Cerebellar nuclear complex (tissue), 1 donor: ENCODE results near the gene ASRGL1.
"Not testable (repeated sequence)": the region's sequence is repeated elsewhere in the genome, so short reads cannot be mapped to it uniquely, and the experiment has no call there.

Experiments
- DNase-seq, 2 experiments: peaks; one replicate each; lab custom pipeline; 2025; lab: John Stamatoyannopoulos, UW

ASRGL1 gene

DNA sequence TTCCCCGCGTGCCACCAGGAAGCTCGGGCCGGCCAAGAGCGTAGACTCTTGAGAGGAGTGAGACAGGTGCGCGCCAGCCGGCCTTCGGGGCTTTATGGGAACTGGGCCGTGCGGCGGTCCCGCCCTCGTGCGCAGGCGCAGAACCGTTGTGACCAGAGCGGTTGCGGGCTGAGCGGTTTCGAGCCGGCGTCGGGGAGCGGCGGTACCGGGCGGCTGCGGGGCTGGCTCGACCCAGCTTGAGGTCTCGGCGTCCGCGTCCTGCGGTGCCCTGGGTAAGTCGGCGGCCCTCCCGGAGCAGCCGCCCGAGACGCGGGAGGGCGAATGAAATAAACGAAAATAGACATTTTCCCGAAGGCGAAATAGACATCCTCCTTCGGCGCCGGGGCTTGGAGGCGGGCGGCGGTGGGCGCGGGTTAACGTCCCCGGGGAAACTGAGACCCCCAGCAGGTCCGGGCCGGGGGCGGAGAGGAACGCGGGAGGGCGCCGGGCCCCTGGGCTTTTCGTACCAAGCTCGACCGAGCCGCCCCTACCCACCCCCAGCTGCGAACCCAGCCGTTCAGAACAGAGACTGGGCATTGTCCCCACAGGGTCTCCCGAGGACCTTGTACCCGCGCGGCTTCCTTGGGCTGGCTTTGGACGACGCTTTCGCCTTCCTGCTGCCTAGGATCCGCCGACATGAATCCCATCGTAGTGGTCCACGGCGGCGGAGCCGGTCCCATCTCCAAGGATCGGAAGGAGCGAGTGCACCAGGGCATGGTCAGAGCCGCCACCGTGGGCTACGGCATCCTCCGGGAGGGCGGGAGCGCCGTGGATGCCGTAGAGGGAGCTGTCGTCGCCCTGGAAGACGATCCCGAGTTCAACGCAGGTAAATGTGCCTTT is at the start of gene ASRGL1:
Gene ASRGL1, plus strand, starts transcription at position 146 of the 879 bp plus-strand sequence. Its CDS starts 530 bp downstream, at position 676.
- DNase-seq, result peak in 1 of 2 experiments; percentile 26

DNA sequence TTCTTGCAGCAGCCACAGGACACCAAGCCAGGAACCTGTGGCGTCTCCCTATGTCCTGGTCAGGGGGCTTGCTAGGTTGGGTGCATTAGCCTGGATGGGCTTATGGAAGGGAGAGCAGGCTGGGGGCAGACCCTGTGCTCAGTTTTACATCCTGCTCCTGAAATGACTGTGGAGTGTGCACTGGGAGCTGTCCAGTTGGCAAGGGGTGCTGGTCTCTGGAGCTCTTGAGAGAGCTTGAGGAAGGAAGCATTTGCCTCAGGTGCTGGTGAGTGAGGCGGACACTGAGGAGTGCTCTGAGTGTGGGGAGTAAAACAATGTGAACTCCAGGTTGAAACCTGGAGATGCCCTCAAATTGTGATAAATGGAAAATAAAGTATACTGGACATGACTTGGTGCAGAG is 41.7 kb upstream of the ASRGL1 start:
- no peak for DNase-seq

DNA sequence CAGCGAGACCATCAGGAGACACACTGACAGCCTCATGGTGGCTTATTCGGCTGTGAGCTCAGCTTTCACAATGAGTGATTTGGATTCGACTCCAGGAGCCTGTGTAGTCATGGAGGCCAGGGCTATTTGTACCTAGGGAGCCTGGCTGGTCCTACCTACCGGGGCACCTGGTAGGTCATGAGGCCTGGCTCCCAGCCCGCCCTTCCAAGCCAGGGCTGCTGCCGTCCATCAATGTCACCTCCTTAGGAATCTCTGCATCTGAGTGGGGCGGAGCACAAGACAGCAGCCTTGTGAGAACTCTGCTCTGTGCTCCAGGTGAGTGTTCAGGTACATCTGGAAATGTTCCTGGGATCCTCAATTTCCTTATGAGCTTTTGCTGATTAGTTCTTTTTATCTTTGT is 38.3 kb upstream of the ASRGL1 start, which contains the start of gene SCGB1D4:
Gene SCGB1D4, minus strand, starts transcription at position 101 of the 400 bp plus-strand sequence. Its CDS starts 65 bp downstream, at position 36.
- no peak for DNase-seq

DNA sequence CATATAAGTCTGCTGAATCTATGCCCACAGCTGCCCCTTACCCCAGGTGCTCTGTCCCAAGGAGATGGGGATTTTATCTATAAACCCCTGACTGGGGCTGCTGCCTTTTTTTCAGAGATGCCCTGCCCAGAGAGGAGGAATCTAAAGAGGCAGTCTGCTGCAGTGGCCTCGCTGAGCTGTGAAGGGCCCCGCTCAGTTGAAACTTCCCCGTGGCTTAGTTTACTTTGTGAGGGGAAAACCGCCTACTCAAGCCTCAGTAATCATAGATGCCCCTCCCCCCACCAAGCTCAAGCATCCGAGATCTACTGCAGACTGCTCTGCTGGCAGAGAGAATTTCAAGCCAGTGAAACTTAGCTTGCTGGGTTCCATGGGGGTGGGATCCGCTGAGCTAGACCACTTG is 31.0 kb upstream of the ASRGL1 start:
- DNase-seq, result no peak

- DNase-seq, result no peak
Observed at GRCh38 chr11:62307950-62308349, 29.3 kb upstream of the ASRGL1 start.

- DNase-seq, result no peak
Observed at GRCh38 chr11:62309991-62310390, 27.3 kb upstream of the ASRGL1 start.

DNA sequence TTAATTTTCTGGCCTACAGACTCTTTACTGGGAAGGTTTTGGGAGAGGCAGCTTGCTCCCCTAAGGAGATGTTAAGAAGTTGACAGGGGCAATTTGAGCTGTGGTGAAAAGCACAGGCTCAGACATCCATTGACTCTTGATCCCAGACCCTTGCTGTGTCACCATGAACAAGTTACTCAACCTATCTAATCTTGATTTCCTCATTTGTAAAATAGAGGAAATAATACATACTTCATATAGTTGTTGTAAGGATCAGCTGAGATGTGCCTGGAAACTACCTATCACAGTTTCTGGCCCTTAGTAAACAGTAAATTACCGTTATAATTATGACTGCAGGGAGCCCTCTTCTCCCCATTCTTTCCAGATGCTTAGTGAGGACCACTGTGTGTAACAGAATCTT is 21.8 kb upstream of the ASRGL1 start:
- no peak for DNase-seq

GRCh38 chr11:62322524-62322923 is 14.7 kb upstream of the ASRGL1 start:
- no peak for DNase-seq

DNA sequence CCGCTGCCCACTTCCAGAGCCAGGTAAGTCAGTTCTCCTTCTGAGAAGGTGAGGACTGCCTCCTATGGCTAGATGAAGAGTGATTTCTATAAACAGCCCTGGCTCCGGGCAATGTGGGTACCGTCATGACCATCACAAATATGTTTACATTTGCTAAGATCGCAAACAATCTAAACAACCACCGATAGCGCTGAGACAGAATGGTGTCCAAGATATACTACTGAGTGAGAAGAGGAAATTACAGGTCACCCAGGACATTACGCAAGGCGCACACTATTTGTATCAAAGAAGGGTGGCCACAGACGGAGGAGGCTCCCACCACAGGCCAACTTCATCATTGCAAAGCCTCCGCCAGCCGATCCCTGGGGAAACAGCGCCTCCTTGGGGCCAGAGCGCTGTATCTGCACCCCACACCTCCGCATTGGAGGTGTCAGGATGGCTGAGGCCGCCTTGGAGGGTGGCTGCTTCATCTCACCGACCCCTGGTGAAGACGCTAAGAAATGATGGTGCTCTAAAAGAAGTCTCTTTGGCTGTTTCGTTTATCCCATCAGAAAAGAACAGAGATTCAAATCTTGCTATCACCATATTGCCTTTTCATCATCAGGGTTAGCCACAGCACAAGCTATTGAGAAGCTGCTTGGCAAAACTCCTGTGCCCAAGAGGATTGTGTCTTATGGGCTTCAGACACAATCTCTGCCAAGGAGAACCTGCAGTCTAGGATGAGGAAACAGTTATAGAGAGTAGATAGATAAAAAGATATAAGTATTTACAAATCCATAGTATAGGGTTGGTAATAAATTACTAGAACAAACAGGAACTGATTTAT is 12.3 kb upstream of the ASRGL1 start:
- no peak for DNase-seq

GRCh38 chr11:62325781-62326180 is 11.5 kb upstream of the ASRGL1 start:
- not testable (repeated sequence) for DNase-seq

GRCh38 chr11:62326719-62327118 is 10.5 kb upstream of the ASRGL1 start:
- not testable (repeated sequence) for DNase-seq

DNA sequence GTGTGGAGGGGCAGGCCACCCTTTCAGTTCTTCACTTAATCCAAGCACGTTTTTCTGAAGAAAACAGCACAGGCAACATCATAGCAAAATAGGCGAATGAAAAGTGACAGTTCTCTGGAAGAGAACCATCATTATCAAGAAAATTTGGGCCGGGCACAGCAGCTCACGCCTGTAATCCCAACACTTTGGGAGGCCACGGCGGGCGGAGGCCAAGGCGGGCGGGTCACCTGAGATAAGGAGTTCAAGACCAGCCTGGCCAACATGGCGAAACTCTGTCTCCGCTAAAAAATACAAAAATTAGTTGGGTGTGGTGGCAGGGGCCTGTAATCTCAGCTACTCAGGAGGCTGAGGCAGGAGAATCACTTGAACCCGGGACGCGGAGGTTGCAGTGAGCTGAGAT is 9.7 kb upstream of the ASRGL1 start:
- not testable (repeated sequence) for DNase-seq

- DNase-seq, result not testable (repeated sequence)
Observed at GRCh38 chr11:62331264-62331663, 6.0 kb upstream of the ASRGL1 start.

- no peak for DNase-seq
Observed at GRCh38 chr11:62333768-62334167, 3.5 kb upstream of the ASRGL1 start.

GRCh38 chr11:62336949-62337302 is 322 bp upstream of the ASRGL1 start:
- DNase-seq, result not testable (repeated sequence)

GRCh38 chr11:62338218-62338617 is 970 bp downstream of the ASRGL1 start:
- DNase-seq, result no peak

- peak in 1 of 2 experiments; percentile 55 for DNase-seq
Observed at GRCh38 chr11:62340269-62340901, 3.1 kb downstream of the ASRGL1 start.

- no peak for DNase-seq
Observed at GRCh38 chr11:62341588-62341987, 4.3 kb downstream of the ASRGL1 start.

- not testable (repeated sequence) for DNase-seq
Observed at GRCh38 chr11:62343646-62344190, 6.5 kb downstream of the ASRGL1 start.

- no peak for DNase-seq
Observed at GRCh38 chr11:62344210-62344609, 7.0 kb downstream of the ASRGL1 start.

- no peak for DNase-seq
Observed at GRCh38 chr11:62345861-62346260, 8.6 kb downstream of the ASRGL1 start.
